Gastroesophageal sphincter (tissue), 3 donors: ENCODE results near the gene BRD8.

Source experiments
- CTCF ChIP-seq, 4 experiments: fragments of 200-600 bp in 2 of 4; fragments of 450-650 bp in 2 of 4; sonication (generic) in 1 of 4; IDR thresholded peaks; one replicate each; pipeline ENCODE4 v1.5.1; 2017 to 2019; ENCODE audit warnings: antibody characterized with exemption in 4 of 4, mild to moderate bottlenecking in 2 of 4, moderate library complexity in 2 of 4
- POLR2A ChIP-seq, 2 donors: fragments of 450-650 bp; IDR thresholded peaks; one replicate each; pipeline ENCODE4 v1.6.1; 2017; ENCODE audit warnings: antibody characterized with exemption in 2 of 2, mild to moderate bottlenecking in 2 of 2, moderate library complexity in 1 of 2
- POLR2AphosphoS5 ChIP-seq: sonication (generic); formaldehyde crosslinking; IDR thresholded peaks from one replicate; pipeline ENCODE4 v1.6.1; 2017; ENCODE audit warnings: antibody characterized with exemption

GRCh38 chr5:138138949-138139780 is 39.3 kb downstream of the BRD8 start, which contains the start of gene NME5:
- TF ChIP-seq CTCF (IDR thresholded peaks at IDR 0.05): no peak
- no peak for TF ChIP-seq POLR2A (IDR thresholded peaks at IDR 0.05)
- no peak for TF ChIP-seq POLR2AphosphoS5
